Measurements from ENCODE around the gene IRF7. TPM values are rescaled to one million over a fixed set of nuclear protein-coding genes. Genes with fewer than 3 reads are reported as not detected.

IRF7 gene
- total RNA-seq, result 20.4 and 34.1 TPM in 2 replicates

GRCh38 chr11:615504-616319 is at the start of gene IRF7:
Gene IRF7, minus strand, starts transcription at chr11:615950. Its CDS starts 586 bp downstream, at chr11:615364.

GRCh38 chr11:636511-637332 is 21.0 kb upstream of the IRF7 start, which contains the start of gene DRD4:
Gene DRD4, plus strand, starts transcription at chr11:637269. Its CDS starts 36 bp downstream, at chr11:637305.

GRCh38 chr11:626475-627307 is 10.9 kb upstream of the IRF7 start, which contains the start of gene SCT:
Gene SCT, minus strand, starts transcription at chr11:627181. Its CDS starts 38 bp downstream, at chr11:627143.

GRCh38 chr11:624705-625635 is 9.2 kb upstream of the IRF7 start, which contains the start of gene CDHR5:
Gene CDHR5, minus strand, starts transcription at chr11:624955. Its CDS starts 53 bp downstream, at chr11:624902.

GRCh38 chr11:575996-576768 is 39.6 kb downstream of the IRF7 start, which contains the start of gene PHRF1:
Gene PHRF1, plus strand, starts transcription at chr11:576470. Its CDS starts 5,043 bp downstream, at chr11:581513.

Other genes starting within 250 kb of the IRF7 start
- 2.3 and 7.1 TPM in 2 replicates for gene B4GALNT4, start 246.5 kb downstream of the IRF7 start, total RNA-seq
- gene PKP3, start 221.7 kb downstream of the IRF7 start, total RNA-seq, result 0.54 and 3.2 TPM in 2 replicates
- 42.4 and 43.0 TPM in 2 replicates for gene SIGIRR, start 201.0 kb downstream of the IRF7 start, total RNA-seq
- not detected in 2 replicates for gene ANO9, start 173.9 kb downstream of the IRF7 start, total RNA-seq
- gene PTDSS2, start 165.7 kb downstream of the IRF7 start, total RNA-seq, result 36.3 and 40.8 TPM in 2 replicates
- gene RNH1, start 108.7 kb downstream of the IRF7 start, total RNA-seq, result 451 and 498 TPM in 2 replicates
- gene HRAS, start 80.4 kb downstream of the IRF7 start, total RNA-seq, result 46.4 and 67.1 TPM in 2 replicates
- gene LRRC56, start 78.4 kb downstream of the IRF7 start, total RNA-seq, result 0.16 and 1.3 TPM in 2 replicates
- gene LMNTD2, start 55.2 kb downstream of the IRF7 start, total RNA-seq, result 0.81 and 3.1 TPM in 2 replicates
- gene RASSF7, start 55.0 kb downstream of the IRF7 start, total RNA-seq, result 8.3 and 11.3 TPM in 2 replicates
- gene PHRF1, start 39.5 kb downstream of the IRF7 start, total RNA-seq, result 13.0 and 17.2 TPM in 2 replicates
- gene CDHR5, start 9.0 kb upstream of the IRF7 start, total RNA-seq, result not detected in 2 replicates
- gene SCT, start 11.2 kb upstream of the IRF7 start, total RNA-seq, result not detected in 2 replicates
- gene DRD4, start 21.3 kb upstream of the IRF7 start, total RNA-seq, result not detected in 2 replicates
- 25.1 and 28.2 TPM in 2 replicates for gene DEAF1, start 79.3 kb upstream of the IRF7 start, total RNA-seq
- 16.6 and 29.0 TPM in 2 replicates for gene TMEM80, start 79.9 kb upstream of the IRF7 start, total RNA-seq
- 11.7 and 14.1 TPM in 2 replicates for gene EPS8L2, start 90.3 kb upstream of the IRF7 start, total RNA-seq
- 167 and 182 TPM in 2 replicates for gene TALDO1, start 131.5 kb upstream of the IRF7 start, total RNA-seq
- gene GATD1, start 161.5 kb upstream of the IRF7 start, total RNA-seq, result 39.0 and 42.3 TPM in 2 replicates
- 0.97 and 2.2 TPM in 2 replicates for gene CEND1, start 174.1 kb upstream of the IRF7 start, total RNA-seq
- gene SLC25A22, start 182.3 kb upstream of the IRF7 start, total RNA-seq, result 26.9 and 46.8 TPM in 2 replicates
- 5.2 and 7.2 TPM in 2 replicates for gene PIDD1, start 189.3 kb upstream of the IRF7 start, total RNA-seq
- 498 and 553 TPM in 2 replicates for gene RPLP2, start 194.0 kb upstream of the IRF7 start, total RNA-seq
- gene PNPLA2, start 203.0 kb upstream of the IRF7 start, total RNA-seq, result 27.1 and 29.4 TPM in 2 replicates
- gene CRACR2B, start 212.0 kb upstream of the IRF7 start, total RNA-seq, result 0.32 and 0.72 TPM in 2 replicates
- gene CD151, start 217.0 kb upstream of the IRF7 start, total RNA-seq, result 654 and 667 TPM in 2 replicates
- gene POLR2L, start 226.6 kb upstream of the IRF7 start, total RNA-seq, result 209 and 229 TPM in 2 replicates
- gene TSPAN4, start 226.9 kb upstream of the IRF7 start, total RNA-seq, result 281 and 292 TPM in 2 replicates

Measured in cardiac atrium fibroblast (primary cell).